Mucosa of stomach (tissue), 1 donor: Measurements from ENCODE around the gene RAB23.

Experiments
- H3K27me3 ChIP-seq: one replicate; pipeline ENCODE4 v1.7.0; 2013; ENCODE audit warnings: mild to moderate bottlenecking, low read length; ENCODE audit not compliant: control insufficient read depth, insufficient read depth
- H3K36me3 ChIP-seq: one replicate; pipeline ENCODE4 v1.7.0; 2013; ENCODE audit warnings: low read length; ENCODE audit not compliant: control insufficient read depth, insufficient read depth
- H3K4me1 ChIP-seq: one replicate; pipeline ENCODE4 v1.7.0; 2013; ENCODE audit warnings: mild to moderate bottlenecking, low read length; ENCODE audit not compliant: control insufficient read depth, insufficient read depth
- H3K4me3 ChIP-seq: one replicate; pipeline ENCODE4 v1.7.0; 2013; ENCODE audit warnings: low read length
- H3K9ac ChIP-seq: one replicate; pipeline ENCODE4 v1.7.0; 2013; ENCODE audit warnings: mild to moderate bottlenecking, low read length, moderate library complexity
- H3K9me3 ChIP-seq: one replicate; pipeline ENCODE4 v1.7.0; 2013; ENCODE audit warnings: mild to moderate bottlenecking, low read length, moderate library complexity; ENCODE audit not compliant: control insufficient read depth
- donor health status: Pancreatic carcinoma.

RAB23 gene

DNA sequence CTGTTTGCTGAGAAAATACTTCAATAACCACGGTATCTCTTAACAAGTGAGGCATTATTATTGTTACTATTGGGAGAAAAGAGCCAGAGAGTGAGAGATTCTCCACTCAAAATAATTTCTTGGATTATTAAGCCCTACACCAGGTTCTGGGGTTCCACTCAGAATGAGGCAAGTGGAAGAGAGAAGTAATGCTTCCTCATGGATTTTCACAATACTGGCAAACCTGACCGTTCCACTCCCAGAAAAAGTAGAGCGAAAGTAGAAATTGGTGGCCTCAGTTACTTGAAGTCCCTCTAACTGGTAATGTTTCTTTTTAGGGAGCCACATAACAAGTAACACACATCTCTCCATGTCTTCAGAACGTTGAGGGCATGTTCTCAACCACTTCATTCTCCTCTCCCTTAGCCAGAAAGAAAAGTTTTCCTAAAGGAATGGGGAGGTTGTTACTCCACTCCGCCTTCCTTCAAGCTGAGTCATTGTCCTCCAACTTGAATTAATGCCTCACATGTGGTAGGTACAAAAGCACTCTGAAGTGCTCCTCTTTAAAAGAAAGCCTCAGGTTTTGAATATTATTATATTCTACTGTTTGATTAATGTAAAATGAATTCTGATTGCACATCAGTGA, 48.1 kb downstream of the RAB23 start:
- H3K27me3 ChIP-seq, result peaks cover 12% of the 10 kb centered on the region
- peak overlapping the region; percentile 8 for H3K9ac ChIP-seq
- no peaks in the 10 kb centered on the region for H3K9me3 ChIP-seq
- no peaks in the 10 kb centered on the region for H3K36me3 ChIP-seq
- peaks cover 4% of the 10 kb centered on the region for H3K4me1 ChIP-seq
- H3K4me3 ChIP-seq, result no peak overlapping the region

DNA sequence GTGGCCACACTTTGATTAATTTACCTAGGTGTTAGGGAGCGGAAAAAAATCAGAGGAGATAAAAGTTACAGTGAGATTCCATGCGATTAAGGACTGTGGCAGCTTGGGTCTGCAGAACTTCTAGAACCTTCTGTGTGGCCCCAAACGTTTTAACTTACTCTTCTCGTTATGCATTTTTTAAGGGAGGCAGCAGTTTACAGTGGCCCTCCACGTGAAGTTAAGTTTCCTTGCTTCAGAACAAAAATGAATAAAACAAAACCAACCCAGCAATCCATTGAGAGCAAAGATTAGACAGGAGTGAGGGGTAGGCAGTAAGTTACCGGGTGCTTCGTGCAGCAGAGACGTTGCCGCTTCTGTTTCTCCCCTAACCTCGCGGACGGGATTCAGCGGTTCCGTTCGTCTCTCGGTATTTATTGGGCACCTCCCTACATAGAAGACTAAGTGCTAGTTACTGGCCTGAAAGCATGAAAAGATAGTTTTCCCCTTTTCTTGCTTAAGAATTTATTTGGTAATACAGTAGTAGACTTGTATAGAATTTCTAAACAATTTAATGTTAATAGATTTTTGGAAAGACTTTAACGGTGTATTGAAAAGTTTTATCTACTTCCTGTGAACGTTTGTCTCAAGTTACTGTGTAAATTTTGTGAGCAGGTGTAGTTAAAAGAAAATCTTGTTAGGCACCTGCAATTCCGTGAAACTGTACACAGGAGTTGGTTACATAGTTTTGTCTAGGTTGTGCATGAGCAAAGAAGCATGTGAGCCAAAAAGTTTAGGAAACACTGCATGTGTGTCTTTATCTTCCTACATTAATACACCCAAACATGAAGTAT, 48.8 kb downstream of the RAB23 start:
- no peaks in the 10 kb centered on the region for H3K9me3 ChIP-seq
- H3K36me3 ChIP-seq, result no peaks in the 10 kb centered on the region
- peaks cover 12% of the 10 kb centered on the region for H3K27me3 ChIP-seq
- peak overlapping the region; percentile 69 for H3K9ac ChIP-seq
- peaks cover 4% of the 10 kb centered on the region for H3K4me1 ChIP-seq
- peak overlapping the region; percentile 75 for H3K4me3 ChIP-seq

GRCh38 chr6:57172136-57173055, 49.7 kb downstream of the RAB23 start, which contains the start of gene BAG2:
Gene BAG2 (plus strand): TSS chr6:57172326. CDS start chr6:57172698, 372 bp downstream.
- H3K4me1 ChIP-seq, result peaks cover 4% of the 10 kb centered on the region
- H3K9ac ChIP-seq, result peak within 1 kb of the TSS; percentile 69
- no peaks in the 10 kb centered on the region for H3K9me3 ChIP-seq
- peaks cover 12% of the 10 kb centered on the region for H3K27me3 ChIP-seq
- peak within 1 kb of the TSS; percentile 75 for H3K4me3 ChIP-seq
- no peaks in the 10 kb centered on the region for H3K36me3 ChIP-seq

DNA sequence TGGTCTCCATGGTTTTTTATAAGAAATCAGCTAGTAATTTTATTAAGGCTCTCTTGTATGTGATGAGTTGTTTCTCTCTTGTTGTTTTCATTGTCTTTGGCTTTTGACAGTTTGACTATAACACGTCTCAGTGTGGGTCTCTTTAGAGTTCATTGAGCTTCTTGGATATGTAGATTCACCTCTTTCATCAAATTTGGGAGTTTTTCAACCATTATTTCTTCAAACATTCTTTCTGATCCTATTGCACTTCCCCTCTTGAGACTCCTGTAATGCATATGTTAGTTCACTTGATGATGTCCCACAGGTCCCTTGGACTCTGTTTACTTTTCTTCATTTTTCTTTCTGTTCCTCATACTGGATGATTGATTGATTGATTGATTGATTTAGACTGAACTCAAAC, 57.0 kb downstream of the RAB23 start:
- Histone ChIP-seq H3K9me3 (no peaks in the 10 kb centered on the region), H3K36me3 (no peaks in the 10 kb centered on the region), H3K9ac (no peak overlapping the region), H3K4me3 (no peak overlapping the region), H3K4me1 (no peaks in the 10 kb centered on the region), H3K27me3 (no peaks in the 10 kb centered on the region)

GRCh38 chr6:57163956-57164355, 58.2 kb downstream of the RAB23 start:
- Histone ChIP-seq H3K27me3 (no peaks in the 10 kb centered on the region), H3K4me1 (no peaks in the 10 kb centered on the region), H3K9ac (no peak overlapping the region), H3K9me3 (no peaks in the 10 kb centered on the region), H3K4me3 (no peak overlapping the region), H3K36me3 (no peaks in the 10 kb centered on the region)

DNA sequence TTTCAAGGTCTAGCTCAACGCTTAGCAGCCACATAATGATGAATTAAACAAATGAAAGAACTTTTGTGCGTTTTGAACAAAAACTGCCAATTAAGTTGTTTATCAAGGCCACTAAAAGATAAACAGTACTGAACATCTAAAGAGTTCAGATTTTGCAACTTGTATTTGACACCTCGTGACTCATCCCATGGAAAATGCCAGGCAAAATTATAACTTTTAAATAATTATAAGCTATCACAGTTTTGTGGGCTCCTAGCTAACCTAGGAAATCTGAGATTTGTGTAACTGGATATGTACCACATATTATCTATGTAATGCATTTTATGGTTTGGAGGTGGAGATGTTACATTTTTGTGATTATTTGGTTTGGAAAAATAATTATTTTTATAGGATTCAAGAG, 59.6 kb downstream of the RAB23 start:
- H3K4me3 ChIP-seq, result no peak overlapping the region
- H3K27me3 ChIP-seq, result no peaks in the 10 kb centered on the region
- no peak overlapping the region for H3K9ac ChIP-seq
- H3K36me3 ChIP-seq, result no peaks in the 10 kb centered on the region
- no peaks in the 10 kb centered on the region for H3K4me1 ChIP-seq
- H3K9me3 ChIP-seq, result no peaks in the 10 kb centered on the region

- no peaks in the 10 kb centered on the region for H3K27me3 ChIP-seq
- H3K9ac ChIP-seq, result no peak overlapping the region
- H3K36me3 ChIP-seq, result no peaks in the 10 kb centered on the region
- H3K4me1 ChIP-seq, result no peaks in the 10 kb centered on the region
- H3K9me3 ChIP-seq, result no peaks in the 10 kb centered on the region
- H3K4me3 ChIP-seq, result no peak overlapping the region
Observed at GRCh38 chr6:57162028-57162427, 60.1 kb downstream of the RAB23 start.

DNA sequence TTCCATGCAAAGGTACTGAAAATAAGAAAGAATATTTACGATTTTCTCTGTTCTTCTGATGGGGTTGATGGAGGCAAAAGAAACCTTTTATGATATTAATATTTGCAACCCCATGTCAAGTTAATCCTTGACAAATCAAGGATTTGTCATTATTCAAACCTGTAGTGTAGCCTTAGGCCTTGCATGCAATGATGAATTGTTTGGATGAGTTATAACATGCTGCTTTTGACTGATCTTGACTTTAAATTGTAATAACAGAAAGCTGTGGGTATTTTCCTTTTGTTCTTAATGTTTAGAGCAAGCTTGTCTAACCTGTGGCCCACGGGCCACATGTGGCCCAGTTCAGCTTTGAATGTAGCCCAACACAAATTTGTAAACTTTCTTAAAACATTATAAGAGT, 63.0 kb downstream of the RAB23 start:
- H3K9ac ChIP-seq, result no peak overlapping the region
- H3K27me3 ChIP-seq, result no peaks in the 10 kb centered on the region
- H3K9me3 ChIP-seq, result no peaks in the 10 kb centered on the region
- no peak overlapping the region for H3K4me3 ChIP-seq
- H3K4me1 ChIP-seq, result no peaks in the 10 kb centered on the region
- H3K36me3 ChIP-seq, result no peaks in the 10 kb centered on the region

DNA sequence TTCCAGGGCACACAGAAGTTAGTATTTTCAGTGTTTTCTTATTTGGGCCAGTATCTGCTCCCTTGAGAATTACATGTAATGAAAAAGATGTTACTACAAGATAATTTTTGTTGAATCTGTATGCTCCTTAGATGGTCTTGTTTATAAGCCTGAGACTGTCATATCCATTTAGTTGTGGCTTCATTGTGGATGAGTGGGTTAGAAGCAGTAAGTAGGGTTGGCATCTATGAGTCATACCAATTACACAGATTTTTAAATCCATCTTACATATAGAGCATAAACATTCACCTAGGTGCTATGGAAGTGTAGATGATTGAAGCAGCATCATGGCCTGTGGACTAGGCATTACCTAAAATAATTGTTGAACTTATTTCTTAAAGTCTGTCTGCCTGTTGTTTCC, 63.4 kb downstream of the RAB23 start:
- no peak overlapping the region for H3K4me3 ChIP-seq
- H3K36me3 ChIP-seq, result no peaks in the 10 kb centered on the region

DNA sequence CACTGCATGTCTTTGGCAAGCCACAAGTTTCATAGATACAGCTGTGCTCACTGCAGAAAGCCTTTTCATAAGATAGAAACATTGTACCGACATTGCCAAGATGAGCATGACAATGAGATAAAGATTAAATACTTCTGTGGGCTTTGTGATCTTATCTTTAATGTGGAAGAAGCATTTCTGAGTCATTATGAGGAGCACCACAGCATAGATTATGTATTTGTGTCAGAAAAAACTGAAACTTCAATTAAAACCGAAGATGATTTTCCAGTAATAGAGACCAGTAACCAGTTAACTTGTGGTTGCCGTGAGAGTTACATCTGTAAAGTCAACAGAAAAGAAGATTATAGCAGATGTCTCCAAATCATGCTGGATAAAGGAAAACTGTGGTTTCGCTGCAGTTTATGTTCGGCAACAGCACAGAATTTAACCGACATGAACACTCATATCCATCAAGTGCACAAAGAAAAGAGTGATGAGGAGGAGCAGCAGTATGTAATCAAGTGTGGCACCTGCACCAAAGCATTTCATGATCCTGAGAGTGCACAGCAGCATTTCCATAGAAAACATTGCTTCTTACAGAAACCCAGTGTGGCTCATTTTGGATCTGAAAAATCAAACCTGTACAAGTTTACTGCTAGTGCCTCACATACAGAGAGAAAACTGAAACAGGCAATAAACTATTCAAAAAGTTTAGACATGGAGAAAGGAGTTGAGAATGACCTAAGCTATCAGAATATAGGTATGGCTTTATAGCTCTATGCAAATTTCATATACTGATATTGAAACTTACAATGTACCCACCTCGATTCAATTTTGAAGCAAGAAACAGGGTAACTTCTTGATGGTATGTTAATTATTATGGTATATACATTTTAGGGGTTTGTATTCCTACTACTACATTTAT, 73.9 kb downstream of the RAB23 start:
- Histone ChIP-seq H3K9me3 (no peaks in the 10 kb centered on the region), H3K36me3 (no peaks in the 10 kb centered on the region), H3K27me3 (no peaks in the 10 kb centered on the region), H3K4me3 (no peak overlapping the region), H3K4me1 (no peaks in the 10 kb centered on the region), H3K9ac (no peak overlapping the region)

More for the DNA sequence above, 63.4 kb downstream of the RAB23 start:
- no peak overlapping the region for H3K9ac ChIP-seq
- H3K9me3 ChIP-seq, result no peaks in the 10 kb centered on the region
- H3K27me3 ChIP-seq, result no peaks in the 10 kb centered on the region
- H3K4me1 ChIP-seq, result no peaks in the 10 kb centered on the region

GRCh38 chr6:57147401-57147800, 74.7 kb downstream of the RAB23 start:
- Histone ChIP-seq H3K27me3 (no peaks in the 10 kb centered on the region), H3K4me1 (no peaks in the 10 kb centered on the region), H3K36me3 (no peaks in the 10 kb centered on the region), H3K9ac (no peak overlapping the region), H3K4me3 (no peak overlapping the region), H3K9me3 (no peaks in the 10 kb centered on the region)
